Measurements from ENCODE around the gene TENM4.

The TENM4 gene

DNA sequence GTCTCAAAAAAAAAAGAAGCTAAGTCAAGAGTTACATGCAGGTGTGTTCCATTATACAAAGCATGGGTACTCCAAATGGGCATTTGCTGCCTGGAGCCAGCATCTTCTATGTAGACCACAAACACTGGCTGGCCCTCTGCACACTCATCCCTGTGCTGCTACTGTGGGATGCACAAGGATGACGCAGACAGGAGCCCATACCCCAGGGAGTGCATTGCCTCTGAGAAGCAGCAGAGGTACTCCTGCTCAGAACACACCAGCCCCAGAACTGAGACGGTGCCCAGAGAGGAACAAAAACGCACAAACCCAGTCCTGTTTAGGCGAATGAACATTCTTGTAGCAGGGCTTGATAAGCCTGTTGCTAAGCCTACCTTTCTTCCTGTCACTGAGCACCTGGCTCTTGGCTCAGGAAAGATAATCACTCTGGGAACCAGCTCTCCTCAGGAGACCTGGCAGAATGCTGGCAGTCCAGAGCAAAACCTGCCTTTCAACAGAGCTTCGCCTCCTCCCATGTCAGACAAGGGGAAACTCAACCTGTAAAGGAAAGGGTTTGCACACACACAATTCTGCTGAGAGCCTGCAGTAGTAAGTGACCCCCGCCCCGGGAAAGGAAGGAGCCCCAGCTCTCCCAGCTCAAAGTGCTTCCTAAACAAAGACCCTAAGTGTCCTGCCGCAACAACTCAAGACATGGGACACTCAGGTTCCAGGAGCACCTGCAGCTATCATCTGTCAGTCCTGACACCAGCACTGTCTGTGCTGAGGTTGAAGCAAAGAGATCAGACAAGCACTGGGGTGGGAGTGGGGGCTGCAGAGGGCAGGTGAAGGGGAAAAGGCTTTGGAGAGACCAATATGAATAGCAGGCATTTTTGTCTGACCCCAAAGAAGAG, 145.7 kb downstream of the TENM4 start:
- TF ChIP-seq, protein P1, sequence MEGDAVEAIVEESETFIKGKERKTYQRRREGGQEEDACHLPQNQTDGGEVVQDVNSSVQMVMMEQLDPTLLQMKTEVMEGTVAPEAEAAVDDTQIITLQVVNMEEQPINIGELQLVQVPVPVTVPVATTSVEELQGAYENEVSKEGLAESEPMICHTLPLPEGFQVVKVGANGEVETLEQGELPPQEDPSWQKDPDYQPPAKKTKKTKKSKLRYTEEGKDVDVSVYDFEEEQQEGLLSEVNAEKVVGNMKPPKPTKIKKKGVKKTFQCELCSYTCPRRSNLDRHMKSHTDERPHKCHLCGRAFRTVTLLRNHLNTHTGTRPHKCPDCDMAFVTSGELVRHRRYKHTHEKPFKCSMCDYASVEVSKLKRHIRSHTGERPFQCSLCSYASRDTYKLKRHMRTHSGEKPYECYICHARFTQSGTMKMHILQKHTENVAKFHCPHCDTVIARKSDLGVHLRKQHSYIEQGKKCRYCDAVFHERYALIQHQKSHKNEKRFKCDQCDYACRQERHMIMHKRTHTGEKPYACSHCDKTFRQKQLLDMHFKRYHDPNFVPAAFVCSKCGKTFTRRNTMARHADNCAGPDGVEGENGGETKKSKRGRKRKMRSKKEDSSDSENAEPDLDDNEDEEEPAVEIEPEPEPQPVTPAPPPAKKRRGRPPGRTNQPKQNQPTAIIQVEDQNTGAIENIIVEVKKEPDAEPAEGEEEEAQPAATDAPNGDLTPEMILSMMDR (IDR thresholded peaks at IDR 0.05; ENCODE audit: control extremely low read depth, extremely low read depth, low read depth, missing control alignments), result no peak
- ChIA-PET CTCF (interaction anchor here (1.8 to 2.0 kb wide), 2 partner anchors 16 to 21 kb away, joined by 4 read pairs; no protein-coding TSS in a partner anchor), POLR2A (no interaction called here)
- no peak for DNase-seq (ENCODE audit: extremely low spot score)

DNA sequence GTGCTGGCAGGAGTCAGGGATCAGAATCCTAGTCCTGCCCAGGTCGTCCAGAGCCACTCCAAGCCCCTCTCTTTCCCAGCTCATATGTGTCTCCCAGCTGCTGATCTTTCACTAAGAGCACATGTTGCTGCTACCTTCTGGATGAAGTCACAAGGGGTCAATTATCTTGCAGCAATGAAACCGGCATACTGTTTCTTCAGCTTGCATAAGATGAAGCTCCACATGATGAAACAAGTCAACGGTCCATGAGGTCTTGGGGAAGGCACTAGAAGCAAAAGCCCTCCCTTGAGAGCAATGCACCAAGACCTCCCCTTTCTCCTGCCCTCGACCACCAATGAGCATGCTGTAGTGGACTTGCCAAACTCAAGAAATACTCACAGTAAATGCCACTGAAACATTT, 148.9 kb downstream of the TENM4 start:
- POLR2A ChIA-PET, result no interaction called here
- CTCF ChIA-PET, result interaction anchor here (1.6 kb wide), 1 partner anchor 13 kb away, joined by 5 read pairs; no protein-coding TSS in a partner anchor
- DNase-seq (ENCODE audit: extremely low spot score), result no peak
- TF ChIP-seq, protein P1 (IDR thresholded peaks at IDR 0.05; ENCODE audit: control extremely low read depth, extremely low read depth, low read depth, missing control alignments), result no peak

DNA sequence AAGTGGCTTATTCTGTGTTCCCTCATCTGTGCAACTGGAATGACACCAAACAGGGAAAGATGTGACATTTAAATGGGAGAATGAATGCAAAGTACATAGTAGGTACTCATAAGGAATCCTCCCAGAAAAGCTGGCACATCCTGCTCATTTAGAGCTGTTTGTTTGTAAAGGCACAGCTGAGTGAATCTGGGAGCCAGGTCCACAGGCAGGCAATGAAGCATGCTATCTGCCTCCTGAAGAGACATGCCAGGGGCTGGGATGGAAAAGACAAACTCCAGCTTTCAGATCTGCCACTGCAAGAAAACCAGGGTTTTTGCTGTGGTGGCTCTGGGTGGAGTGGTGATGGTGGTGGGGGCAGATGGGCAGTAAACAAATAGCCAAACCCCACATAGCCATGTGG, 150.1 kb downstream of the TENM4 start:
- TF ChIP-seq, protein P1 (IDR thresholded peaks at IDR 0.05; ENCODE audit: control extremely low read depth, extremely low read depth, low read depth, missing control alignments), result no peak
- POLR2A ChIA-PET, result no interaction called here
- DNase-seq (ENCODE audit: extremely low spot score), result no peak
- CTCF ChIA-PET, result no interaction called here

DNA sequence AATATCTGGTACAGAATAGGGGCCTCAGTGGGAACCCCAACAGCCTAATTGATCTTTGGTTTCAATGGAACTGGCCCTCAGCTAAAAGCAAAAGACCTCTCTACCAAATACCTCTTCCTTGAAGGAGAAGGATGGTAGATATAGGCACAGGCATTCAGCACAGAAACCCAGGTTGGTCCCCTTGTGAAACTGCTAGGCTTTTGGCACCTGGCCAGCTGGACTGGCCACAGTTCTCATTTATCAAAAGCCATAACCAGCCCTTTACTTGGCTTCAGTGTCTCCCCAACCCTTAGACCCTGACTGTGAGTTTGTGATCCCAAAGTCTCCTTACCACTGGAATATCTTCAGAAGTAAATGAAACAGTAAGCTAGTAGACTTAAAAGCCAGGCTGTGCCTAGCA, 152.9 kb downstream of the TENM4 start:
- CTCF ChIA-PET, result interaction anchor here (1.0 to 1.3 kb wide), 3 partner anchors 9 to 14 kb away, joined by 3 to 4 read pairs (median 3); no protein-coding TSS in a partner anchor
- POLR2A ChIA-PET, result no interaction called here

DNA sequence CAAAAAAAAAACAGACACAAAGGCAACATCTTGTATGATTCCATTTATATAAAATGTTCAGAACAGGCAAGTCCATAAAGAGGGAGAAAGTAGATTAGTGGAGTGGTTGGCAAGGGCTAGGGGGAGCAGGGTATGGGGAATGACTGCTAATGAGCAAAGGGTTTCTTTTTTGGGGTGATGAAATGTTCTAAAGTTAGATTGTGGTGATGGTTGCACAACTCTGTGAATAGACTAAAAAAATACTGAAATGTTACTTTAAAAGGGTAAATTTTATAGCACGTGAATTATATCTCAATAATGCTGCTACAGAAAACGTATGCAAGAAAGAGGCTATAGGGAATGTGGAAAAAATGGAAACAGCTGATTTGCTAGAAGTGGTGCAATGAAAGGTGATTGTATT, 155.1 kb downstream of the TENM4 start:
- TF ChIP-seq, protein P1 (IDR thresholded peaks at IDR 0.05; ENCODE audit: control extremely low read depth, extremely low read depth, low read depth, missing control alignments), result no peak
- ChIA-PET CTCF (no interaction called here), POLR2A (no interaction called here)
- DNase-seq (ENCODE audit: extremely low spot score), result no peak

More for the DNA sequence above, 152.9 kb downstream of the TENM4 start:
- DNase-seq (ENCODE audit: extremely low spot score), result no peak
- TF ChIP-seq, protein P1 (IDR thresholded peaks at IDR 0.05; ENCODE audit: control extremely low read depth, extremely low read depth, low read depth, missing control alignments), result no peak

DNA sequence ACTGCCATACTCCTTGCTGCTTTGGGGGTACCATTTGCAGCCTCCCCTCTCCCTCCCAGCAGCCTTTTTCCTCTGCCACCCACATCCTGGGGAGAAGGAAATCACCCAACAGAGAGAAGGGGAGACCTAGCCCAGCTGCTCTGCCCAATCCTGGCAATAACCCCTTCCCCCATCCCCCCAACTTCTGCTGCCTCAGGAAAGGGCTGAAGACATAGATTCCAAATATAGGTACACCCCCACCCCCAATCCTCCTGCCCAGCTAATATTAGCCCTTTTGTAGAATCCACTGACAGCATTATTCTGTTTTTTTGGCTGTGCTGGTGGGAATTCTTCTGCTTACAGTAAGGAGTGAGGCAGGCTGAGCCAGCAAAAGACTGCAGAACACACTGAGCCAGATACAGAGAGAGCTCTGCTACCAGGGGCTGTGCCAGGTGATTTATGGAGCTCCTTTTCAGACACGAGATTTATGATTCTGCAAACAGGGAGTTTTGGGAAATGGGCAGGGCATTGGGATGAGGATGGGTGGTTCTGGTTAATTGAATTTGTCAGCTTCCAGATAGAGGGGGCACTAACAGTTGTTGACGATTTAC, 164.0 kb downstream of the TENM4 start:
- ChIA-PET POLR2A (no interaction called here), CTCF (no interaction called here)
- no peak for DNase-seq (ENCODE audit: extremely low spot score)
- TF ChIP-seq, protein P1 (IDR thresholded peaks at IDR 0.05; ENCODE audit: control extremely low read depth, extremely low read depth, low read depth, missing control alignments), result no peak
